Activated T-cell treated with anti-CD3 and anti-CD28 coated beads for 1 hour (primary cell): ENCODE results near the gene AHI1.

Experiments used
- DNase-seq: peaks from one replicate; pipeline ENCODE4 v3.0.0-alpha.2; 2020; ENCODE audit warnings: low read depth

Gene AHI1

DNA sequence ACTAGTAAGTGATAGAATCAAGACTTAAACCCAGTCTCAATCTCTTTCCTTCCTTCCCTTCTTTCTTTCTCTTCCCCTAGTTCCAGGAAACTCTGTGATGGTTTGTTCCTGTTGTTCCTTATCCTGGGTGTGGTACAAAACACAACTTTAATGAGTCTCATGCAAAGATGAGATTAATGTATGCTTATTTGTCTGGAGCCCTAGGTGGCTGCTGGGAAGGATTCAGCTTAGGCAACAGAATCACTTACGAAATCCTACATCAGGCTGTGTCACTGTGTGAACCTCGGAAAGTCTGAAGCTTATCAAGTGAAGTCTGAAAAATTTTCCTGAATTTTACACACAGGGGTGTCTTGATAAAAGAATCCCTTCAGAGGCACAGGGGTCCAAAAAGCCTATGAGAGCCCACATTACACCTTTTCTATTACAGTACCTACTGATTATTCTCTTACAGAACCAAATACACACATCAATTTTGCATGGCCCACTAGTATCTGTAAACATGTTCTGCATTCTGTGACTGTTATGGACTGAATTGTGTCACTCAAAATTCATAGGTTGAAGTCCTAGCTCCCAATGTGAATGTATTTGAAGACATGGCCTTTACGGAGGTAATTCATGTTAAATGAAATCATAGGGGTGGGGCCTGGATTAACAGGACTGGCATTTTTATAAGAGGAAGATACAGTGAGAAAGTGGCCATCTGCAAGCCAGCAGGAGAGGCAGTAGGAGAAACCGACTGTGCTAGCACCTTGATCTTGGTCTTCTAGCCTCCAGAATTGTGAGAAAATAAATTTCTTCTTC is 171.7 kb downstream of the AHI1 start:
- DNase-seq = no peak

DNA sequence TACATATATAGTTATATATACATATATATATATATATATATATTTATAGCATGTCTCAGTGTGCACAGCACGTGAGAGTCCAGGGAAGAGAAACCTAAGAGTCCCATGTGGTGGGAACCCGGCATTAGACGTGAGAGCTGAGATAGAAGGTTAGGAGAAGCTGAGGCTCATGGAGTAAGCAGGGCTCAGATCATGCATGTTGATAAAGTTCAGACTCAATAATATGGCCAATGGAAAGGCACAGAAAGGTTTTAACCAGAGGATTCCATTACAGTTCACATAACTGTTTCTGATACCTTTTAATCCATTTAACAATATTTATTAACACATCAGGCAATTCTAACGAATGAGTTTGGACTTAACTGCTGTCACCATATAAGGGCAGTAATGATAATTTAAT is 173.0 kb downstream of the AHI1 start:
- DNase-seq = no peak

DNA sequence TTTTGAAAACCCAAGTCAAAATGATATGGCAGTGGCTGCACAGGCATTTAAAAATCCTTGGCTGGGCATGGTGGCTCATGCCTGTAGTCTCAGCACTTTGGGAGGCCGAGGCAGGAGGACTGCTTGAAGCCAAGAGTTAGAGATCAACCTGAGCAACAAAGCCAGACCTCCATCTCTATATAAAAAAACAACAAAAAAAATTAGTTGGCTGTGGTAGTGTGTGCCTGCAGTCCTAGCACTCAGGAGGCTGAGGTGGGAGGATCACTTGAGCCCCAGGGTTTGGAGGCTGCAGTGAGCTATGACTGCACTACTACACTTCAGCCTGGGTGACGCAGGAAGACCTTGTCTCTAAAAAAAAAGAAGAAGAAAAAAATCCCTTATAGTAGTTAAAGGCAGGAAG is 173.6 kb downstream of the AHI1 start:
- no peak for DNase-seq

DNA sequence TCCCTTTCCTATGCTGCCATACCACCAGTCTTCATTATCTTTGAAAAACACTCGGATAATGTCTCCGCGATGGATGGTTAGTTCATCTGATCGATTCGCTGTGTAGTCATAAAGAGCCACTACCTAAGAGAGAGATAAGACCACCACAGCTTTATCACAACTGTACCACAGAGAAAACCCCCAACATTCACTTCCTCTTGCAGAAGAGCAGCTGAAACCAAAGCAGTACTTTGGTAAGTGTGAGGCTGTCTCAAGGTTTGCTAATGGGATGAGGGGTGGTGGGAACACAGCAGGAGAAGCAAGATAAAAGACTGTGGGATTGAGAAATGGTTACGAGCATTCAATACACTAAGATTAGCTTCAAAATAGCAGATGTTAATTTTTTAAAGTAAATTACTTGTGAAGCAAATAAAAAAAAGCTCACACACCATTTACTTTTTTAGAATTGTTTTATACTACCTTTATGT is 174.3 kb downstream of the AHI1 start:
- no peak for DNase-seq

DNA sequence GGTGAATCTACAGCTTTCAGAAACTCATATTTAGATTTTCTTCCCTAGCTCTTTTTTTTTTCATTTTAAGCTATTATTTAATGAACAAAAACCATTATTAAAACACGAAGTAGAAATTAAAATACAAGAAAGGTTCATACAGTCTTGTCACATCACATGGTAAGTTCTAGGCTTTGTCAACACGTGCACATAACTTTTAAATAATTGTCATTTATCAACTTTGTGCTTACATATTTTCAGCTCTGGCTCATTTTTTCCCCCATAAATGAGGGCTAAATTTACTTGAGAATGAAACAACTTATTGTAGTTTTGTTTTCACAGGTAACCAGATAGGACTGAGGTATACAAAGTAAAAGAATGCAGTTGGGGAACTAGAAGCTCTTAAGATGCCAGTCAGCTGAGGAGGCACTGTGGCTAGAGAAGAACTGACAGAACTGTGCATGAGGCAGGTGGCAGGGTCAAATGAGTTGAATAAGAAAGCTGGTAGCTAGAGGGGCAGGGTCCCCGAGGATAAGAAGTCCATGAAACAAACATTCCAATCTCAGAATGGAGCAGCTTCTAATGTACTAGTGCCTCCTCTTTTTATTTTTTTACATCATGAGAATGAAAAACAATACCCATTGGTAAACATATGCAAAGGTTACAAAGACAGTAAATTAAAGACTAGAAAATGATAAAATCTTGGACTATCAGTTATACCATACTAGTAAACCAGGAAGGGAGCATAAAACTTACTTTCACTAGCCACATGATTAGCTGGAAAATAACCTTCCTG is 174.9 kb downstream of the AHI1 start:
- DNase-seq = no peak

DNA sequence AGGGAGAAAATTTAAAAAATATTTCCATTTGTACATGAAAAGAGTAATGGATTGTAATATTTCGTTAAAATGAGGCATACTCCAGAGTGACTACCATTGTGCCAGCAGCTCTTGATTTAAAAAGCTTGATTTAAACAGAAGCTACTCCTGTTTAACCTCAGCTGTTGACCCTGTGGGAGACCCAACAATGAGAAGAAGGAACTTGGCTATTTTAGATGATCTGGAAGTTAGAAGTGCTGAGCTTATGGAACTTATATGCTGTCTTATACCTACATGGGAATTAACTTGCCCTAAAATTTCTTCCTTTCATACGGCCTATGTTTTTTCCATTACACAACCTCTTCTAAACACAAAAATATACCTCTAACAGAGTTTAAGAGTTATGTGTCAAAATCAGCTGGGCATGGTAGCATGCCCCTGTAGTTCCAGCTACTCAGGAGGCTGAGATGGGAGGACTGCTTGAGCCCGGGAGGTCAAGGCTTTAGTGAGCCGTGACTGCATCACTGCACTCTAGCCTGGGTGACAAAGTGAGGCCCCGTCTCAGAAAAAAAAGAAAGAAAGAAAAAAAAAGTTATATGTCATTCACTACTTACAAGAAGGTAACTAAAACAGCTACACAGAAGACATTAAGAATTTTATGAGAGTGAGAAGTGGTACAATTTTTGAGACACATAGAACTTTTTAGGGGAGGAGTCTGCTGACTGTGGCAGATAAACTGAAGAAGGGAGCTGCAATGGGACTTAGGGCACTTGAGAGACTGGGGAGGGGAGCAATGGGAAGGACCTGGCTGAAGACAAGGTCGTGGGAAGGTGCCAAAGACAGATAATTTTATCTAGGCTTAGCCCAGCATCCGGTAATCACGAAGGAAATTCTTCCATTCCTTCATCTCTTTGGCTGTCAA is 176.6 kb downstream of the AHI1 start:
- DNase-seq = no peak

DNA sequence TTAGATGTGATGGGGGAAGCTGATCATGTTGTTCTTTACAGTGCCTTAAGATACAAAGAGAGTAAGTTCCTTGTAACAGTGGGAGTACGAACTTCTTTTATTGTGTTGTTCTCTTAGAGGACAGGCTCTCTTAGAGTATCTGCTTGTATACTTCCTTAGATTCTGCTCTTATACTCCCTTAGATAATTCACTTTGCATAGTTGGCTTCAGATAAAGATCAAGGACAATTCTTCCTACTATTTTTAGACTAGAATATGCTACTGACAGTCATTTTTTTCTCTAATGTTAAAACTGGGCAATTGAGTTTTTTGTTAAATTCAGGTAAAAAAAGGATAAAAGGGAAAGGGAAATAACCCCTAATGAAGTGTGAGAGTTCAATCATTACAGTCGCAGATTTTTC is 177.7 kb downstream of the AHI1 start:
- no peak for DNase-seq

DNA sequence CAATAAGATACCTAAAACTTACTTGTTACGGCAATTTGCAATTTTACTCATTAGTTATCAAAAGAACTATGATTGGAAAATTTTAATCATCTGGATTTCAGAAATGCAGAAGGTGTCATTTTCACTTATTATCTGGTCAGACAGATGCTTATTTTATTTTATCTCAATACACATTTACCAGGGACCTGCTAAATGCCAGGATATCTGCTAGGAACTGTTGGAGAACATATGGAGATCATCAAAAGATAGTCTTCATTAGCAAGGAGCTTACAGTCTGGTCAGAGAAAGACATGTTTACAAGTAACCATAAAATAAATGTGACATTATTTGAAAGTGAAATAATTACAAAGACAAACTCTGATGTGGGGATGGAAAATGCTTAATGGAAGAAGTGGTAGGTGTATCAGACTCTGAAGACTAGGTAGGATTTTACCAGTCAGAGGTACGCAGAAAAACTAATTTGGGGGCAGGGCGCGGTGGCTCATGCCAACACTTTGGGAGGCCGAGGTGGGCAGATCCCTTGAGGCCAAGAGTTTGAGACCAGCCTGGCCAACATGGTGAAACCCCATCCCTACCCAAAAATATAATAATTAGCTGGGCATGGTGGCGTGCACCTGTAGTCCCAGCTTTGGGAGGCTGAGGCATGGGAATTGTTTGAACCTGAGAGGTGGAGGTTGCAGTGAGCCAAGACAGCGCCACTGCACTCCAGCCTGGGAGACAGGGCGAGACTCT is 178.6 kb downstream of the AHI1 start:
- no peak for DNase-seq

DNA sequence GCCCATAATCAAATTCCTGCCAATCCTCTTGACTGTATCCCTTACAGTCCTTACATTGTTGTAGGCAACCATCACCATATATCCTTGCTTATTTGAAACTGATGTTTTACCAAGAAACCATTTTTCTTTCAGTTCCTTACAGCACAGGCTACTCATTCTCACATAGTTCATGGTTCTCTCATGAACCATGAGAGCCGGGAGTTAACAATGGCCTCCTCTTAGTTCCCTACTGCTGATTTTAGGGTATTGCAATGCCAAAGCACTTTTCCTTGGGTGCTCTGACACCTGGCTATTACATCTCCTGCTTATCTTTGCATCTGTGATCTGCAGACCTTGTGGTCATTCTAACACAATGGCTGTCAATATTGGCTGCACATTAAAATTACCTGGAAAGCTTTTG is 183.0 kb downstream of the AHI1 start:
- DNase-seq = no peak

DNA sequence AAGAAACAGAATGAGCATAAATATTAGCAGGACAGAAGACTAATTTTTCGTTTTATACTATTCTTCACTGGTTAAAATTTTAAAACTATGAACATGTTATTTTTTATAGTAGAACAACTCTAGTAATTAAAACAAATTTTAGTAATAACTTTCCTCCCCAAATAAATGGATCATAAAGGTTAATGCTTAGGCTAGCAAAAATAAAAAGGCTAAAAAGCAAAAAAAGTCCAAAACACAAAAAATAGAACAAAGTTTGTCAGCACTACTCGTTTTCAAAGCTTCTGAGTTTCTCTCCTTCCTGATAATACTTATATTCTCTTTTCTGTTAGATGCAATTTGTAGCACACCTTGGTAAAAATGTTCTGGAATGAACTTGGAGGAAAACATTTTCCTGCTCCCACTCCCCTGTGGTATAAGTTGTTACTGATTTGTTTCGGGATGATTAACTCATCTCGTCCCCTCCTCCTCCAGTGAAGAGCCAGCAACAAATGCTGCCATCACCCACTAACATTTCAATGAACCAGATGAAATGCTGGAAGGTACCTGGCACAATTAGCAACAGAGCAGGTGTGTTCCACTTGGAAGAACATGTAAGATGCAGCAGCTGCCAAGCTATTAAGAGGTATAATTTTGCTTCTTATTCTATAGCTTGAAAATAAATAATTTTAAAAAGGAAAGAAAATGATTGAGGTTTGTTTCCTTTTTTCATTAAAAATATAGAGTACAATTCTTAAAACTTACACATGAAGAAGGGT is 185.9 kb downstream of the AHI1 start:
- no peak for DNase-seq

DNA sequence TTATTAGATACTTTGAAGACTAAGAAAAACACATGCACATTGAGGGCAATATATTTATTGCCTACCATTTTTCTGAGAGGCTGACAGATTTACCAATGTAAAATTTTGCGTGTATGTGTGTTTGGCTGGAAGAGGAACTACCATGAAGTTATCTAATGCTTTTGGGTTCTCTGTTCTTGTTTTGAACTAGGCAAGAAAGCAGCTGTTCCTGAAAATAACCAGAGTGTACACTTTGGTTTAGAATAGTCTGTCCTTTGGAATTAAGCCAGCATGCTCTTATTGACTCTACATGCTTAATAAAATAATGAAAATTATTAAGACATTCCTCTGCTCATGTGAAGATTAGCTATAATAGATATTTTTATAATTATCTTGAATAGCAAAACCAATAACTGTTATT is 187.2 kb downstream of the AHI1 start:
- no peak for DNase-seq

DNA sequence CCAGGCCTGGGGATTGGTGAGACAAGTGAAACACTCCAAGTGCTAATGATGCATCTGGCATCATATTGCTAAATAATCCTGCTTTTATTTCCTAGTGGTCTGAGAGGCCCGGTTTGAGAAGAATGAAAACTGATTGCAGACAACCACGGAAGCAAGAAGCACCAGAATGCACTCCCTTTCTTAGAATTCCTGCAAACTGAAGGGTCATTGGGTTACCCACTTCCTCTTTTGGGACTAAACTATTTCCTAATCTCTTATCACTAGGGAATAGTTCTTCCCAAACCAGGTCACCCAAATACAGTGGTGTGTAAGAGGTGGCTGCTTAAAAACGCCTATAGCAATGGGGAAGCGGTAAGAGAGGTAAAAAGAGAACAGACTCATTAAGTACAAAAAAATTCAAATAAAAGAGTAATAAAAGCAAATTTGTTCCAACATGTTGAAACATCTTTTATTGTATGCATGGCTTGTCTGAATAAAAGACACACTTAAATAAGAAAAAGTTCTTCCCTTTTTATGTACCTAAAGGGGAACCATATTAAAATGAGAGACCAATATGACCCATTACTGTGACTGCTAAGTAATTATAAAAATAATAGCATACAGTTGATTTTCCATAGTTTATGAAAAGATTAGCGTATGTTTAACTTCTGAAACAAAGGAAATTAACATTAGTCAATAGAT is 190.7 kb downstream of the AHI1 start:
- DNase-seq = no peak

DNA sequence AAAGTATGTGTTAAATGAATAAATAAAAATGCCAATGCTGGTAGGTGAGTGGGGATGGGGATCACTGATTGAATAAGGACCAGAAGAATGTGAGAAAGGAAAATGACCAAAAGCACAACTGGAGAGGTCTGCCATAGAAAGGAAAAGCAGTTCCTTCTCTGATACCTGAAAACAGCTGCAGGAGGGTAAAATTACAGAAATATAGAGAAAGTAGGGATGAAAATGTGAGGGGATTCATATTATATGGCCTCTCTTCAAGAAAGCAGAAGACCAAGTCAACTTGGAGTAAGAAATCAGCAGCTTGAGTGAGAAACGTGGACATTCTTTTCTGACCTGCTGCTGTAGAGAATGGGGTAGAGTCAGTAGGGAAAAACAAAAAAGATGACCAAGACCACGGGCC is 191.4 kb downstream of the AHI1 start:
- no peak for DNase-seq

DNA sequence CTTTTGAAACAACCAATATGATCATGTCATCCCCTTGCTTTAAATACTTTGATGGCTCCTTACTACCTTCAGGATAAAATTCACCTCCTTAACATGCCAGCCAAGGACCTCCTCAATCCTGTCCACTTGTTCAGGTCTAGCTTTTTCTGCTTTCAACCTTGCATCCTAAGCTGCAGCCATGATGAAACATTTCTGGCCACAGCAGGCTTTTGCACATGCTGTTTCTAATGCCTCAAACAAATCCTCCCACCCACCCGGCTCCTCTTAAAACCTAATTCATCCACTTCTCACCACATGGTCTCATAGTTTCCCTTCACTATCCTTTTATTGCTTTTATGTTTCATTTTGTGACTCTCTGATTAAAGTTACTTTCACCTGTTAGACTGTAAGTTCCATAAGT is 191.9 kb downstream of the AHI1 start:
- DNase-seq = no peak

DNA sequence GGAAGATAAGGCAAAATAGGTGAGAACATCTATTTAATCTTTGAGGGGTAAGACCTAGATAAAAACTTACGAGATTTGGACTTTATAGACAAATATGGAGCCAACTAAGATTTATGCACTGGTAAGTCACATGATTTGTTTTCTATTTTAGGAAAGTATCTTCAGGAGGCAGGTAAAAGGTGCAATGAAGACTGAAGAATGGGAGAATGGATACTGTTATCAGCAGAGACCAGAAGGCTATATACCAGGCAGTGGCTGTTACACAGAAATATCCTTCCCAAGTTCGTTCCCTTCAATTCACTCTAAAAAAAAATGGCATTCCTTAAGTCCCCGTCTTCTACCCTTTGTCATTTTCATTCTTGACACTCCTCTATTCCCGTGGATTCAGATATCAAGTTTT is 192.7 kb downstream of the AHI1 start:
- no peak for DNase-seq

DNA sequence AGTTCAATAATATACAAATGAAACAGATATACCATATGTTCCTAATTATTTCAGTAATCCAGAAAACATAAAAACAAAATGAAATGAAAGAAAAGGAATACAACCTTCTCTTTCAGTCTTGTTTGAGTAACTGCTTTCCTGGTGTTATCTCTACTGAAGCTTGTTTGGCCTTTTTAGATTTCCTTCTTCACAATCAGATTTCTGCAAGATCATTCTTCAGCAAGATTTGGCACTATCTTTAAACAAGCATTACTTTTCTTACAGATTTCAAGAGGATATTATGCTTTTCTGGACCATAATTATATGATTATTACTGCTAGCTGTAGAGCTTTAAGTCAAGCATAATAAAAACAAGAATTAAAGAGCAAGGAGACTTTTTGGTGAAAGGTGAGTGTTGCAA is 196.2 kb downstream of the AHI1 start:
- no peak for DNase-seq

DNA sequence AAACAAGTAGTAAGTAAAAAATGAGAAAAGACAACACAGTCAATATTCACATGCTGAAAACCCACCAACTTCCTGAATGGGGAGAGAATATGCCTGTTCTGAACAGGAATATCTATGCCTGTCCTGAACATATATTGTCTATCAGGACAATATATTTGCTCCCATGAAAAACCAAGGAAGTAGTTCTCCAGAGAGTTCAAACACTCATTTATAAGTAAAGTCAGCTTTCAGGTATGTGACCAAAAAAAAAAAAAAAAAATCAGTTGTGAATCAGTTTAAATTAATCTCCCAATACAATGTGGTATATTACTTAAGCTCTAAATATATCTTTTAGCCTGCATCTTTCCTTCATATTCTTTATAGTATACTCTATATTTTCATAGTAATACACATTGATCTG is 197.0 kb downstream of the AHI1 start:
- no peak for DNase-seq

DNA sequence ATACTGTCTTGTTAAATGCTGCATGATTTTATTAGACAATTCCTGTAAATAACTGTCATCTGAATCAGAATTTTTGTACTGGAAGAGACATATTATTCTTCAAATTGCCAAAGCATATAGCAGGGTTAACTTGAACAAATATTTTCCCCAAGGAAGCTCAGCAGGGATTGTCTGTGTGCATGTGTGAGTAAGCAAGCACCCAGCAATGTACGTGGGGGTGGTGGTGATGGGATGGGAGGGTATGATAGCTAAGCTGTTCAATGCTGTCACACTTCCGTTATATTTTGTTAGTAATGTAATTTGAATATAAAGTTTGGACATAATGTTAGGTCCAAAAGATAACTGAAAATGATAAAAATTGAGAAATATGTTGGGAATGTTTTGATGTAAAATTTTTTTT is 198.3 kb downstream of the AHI1 start:
- no peak for DNase-seq

DNA sequence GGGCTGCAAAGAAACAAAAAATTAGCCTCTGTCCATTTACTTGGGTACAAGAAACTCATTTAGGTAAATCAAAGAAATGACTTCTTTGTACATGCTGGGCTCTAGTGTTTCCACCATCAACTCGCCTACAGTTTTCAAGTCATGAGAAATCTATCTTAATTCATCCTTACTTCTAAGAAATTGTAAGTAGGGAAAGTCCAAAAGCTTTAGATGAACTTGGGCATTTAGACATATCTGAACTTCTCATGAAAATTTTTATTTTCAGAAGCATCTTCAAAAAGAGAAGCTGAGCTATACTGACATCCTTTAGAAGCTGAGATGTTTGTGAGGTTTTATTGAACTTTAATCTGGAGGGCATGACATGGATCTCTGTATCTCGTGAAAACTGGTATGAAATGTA is 199.1 kb downstream of the AHI1 start:
- no peak for DNase-seq

DNA sequence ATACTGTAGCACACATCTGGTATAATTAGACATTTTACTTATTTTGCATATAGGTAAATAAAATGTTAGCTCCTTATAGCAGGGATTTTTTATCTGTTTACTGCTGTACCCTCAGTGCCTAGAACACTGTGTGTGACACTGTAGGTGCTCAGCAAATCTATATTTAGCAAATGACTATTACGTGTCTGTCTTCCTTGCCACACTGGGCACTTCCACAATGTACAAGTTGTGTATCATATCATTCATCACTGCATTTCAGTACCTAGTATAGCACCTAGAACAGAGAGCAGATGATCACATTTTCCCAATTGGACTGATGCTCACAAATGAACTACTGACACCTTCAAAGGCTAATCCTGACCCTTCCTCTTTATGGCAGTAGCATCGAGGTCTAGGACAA is 200.8 kb downstream of the AHI1 start:
- DNase-seq = no peak

DNA sequence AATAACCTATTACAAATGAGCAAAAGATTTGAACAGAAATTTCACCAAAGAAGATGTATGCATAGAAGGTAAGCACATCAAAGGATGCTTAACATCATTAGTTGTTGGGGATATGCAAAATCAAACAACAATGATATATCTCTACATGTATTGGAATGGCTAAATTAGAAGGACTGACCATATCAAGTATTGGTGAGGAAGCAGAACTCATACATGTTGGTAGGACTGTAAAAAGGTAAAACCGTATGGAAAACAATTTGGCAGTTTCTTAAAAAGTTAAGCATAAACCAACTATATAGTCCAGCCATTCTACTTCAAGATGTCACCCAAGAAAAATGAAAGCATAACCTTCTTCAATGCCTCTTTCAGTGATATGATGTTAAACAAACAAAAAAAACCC is 202.5 kb downstream of the AHI1 start:
- no peak for DNase-seq
